A673 (cell line): ENCODE data around the gene MROH2A. TPM values are rescaled to one million over a fixed set of nuclear protein-coding genes. Genes with fewer than 3 reads are reported as not detected.

Experiments
- BruUV-seq: library from RNA; stranded (reverse); fragments of 400-500 nt; replicated peaks from 2 replicates; lab custom pipeline; 2021; lab: Mats Ljungman, UMichigan
- CTCF ChIA-PET: fragments of 300-600 bp; sonication (Branson Sonifier 250); formaldehyde crosslinking; loops from one replicate; lab custom pipeline; 2022; ENCODE audit warnings: antibody characterized with exemption; lab: Charles Lee
- POLR2A ChIA-PET: fragments of 300-600 bp; sonication (Branson Sonifier 250); formaldehyde crosslinking; loops from one replicate; lab custom pipeline; 2022; ENCODE audit warnings: antibody characterized with exemption; ENCODE audit not compliant: low non-redundant PET; lab: Charles Lee
- DNase-seq: peaks from one replicate; pipeline ENCODE4 v3.0.0-alpha.2; 2015; ENCODE audit warnings: low spot score
- H3K27ac ChIP-seq: fragments of 200-600 bp; sonication (generic); 2 replicates; pipeline ENCODE4 v1.5.1; 2016; ENCODE audit warnings: mixed run types, low read depth, mild to moderate bottlenecking, mixed read lengths, antibody characterized with exemption, low read length; ENCODE audit not compliant: poor library complexity, severe bottlenecking
- H3K27me3 ChIP-seq: fragments of 200-600 bp; sonication (generic); replicated peaks from 2 replicates; pipeline ENCODE4 v1.6.1; 2017; ENCODE audit warnings: mixed run types, low read depth, mild to moderate bottlenecking, mixed read lengths, antibody characterized with exemption, low read length; ENCODE audit not compliant: insufficient read depth, poor library complexity
- H3K36me3 ChIP-seq: fragments of 200-600 bp; sonication (generic); 2 replicates; pipeline ENCODE4 v1.6.1; 2016; ENCODE audit warnings: mixed run types, mild to moderate bottlenecking, mixed read lengths, antibody characterized with exemption, low read length; ENCODE audit not compliant: insufficient read depth, poor library complexity, severe bottlenecking
- H3K4me1 ChIP-seq: fragments of 200-600 bp; sonication (generic); 2 replicates; pipeline ENCODE4 v1.6.1; 2017; ENCODE audit warnings: mixed run types, mild to moderate bottlenecking, mixed read lengths, antibody characterized with exemption, low read length; ENCODE audit not compliant: insufficient read depth, poor library complexity, severe bottlenecking
- H3K4me3 ChIP-seq: fragments of 200-600 bp; sonication (generic); 2 replicates; pipeline ENCODE4 v1.5.1; 2016; ENCODE audit warnings: low read depth, mixed run types, mild to moderate bottlenecking, mixed read lengths, low read length; ENCODE audit not compliant: poor library complexity, severe bottlenecking
- H3K9me3 ChIP-seq: fragments of 200-600 bp; sonication (generic); 2 replicates; pipeline ENCODE4 v1.6.1; 2016; ENCODE audit warnings: mixed run types, low read depth, mild to moderate bottlenecking, mixed read lengths, antibody characterized with exemption, low read length; ENCODE audit not compliant: poor library complexity, severe bottlenecking
- CTCF ChIP-seq: fragments of 300-800, 200-600 bp; sonication (generic); conservative IDR thresholded peaks from 2 replicates; pipeline ENCODE4 v1.5.1; 2017; ENCODE audit warnings: low read depth, mild to moderate bottlenecking, antibody characterized with exemption, low read length, moderate library complexity, mixed read lengths
- EZH2 ChIP-seq: fragments of 200-600 bp; sonication (generic); IDR thresholded peaks from 2 replicates; pipeline ENCODE4 v1.6.1; 2017; ENCODE audit warnings: borderline replicate concordance, low read depth, mild to moderate bottlenecking, mixed read lengths, antibody characterized with exemption, low read length; ENCODE audit not compliant: poor library complexity, severe bottlenecking
- intact Hi-C: fragments of 100-400 bp; cut with micrococcal nuclease; formaldehyde crosslinking; loops from one replicate; pipeline ENCODE4 v1.10.0; 2022; ENCODE audit not compliant: unreplicated experiment
- total RNA-seq: library from RNA; stranded (reverse); gene quantifications from 2 replicates; pipeline ENCODE4 v1.2.3, GENCODE V29; 2021

Gene MROH2A
- total RNA-seq, 1 experiment from 2014 or later = 1.3 TPM

- ChIA-PET POLR2A (no interaction called here), CTCF (no interaction called here)
- Histone ChIP-seq H3K27ac (no peak overlapping the region), H3K9me3 (no peaks in the 10 kb centered on the region), H3K36me3 (no peaks in the 10 kb centered on the region), H3K4me1 (no peaks in the 10 kb centered on the region), H3K27me3 (no peaks in the 10 kb centered on the region), H3K4me3 (no peak overlapping the region)
- intact Hi-C loops = no loop called here
- DNase-seq = no peak
- BruUV-seq = no TSS peak
- TF ChIP-seq EZH2 (no peak), CTCF (no peak)
Measured at GRCh38 chr2:233817361-233817911, 39.3 kb downstream of the MROH2A start.

GRCh38 chr2:233817995-233818638, 40.0 kb downstream of the MROH2A start:
- Histone ChIP-seq H3K36me3 (no peaks in the 10 kb centered on the region), H3K4me3 (no peak overlapping the region), H3K9me3 (no peaks in the 10 kb centered on the region), H3K27me3 (no peaks in the 10 kb centered on the region), H3K27ac (no peak overlapping the region), H3K4me1 (no peaks in the 10 kb centered on the region)
- ChIA-PET POLR2A (no interaction called here), CTCF (no interaction called here)
- BruUV-seq = no TSS peak
- no peak for DNase-seq
- TF ChIP-seq EZH2 (no peak), CTCF (no peak)
- intact Hi-C loops = no loop called here

GRCh38 chr2:233818639-233819621, 40.8 kb downstream of the MROH2A start:
- no peak overlapping the region for H3K27ac ChIP-seq
- H3K36me3 ChIP-seq = no peaks in the 10 kb centered on the region
- intact Hi-C loops = no loop called here
- no peak overlapping the region for H3K4me3 ChIP-seq
- ChIA-PET CTCF (no interaction called here), POLR2A (no interaction called here)
- H3K4me1 ChIP-seq = no peaks in the 10 kb centered on the region
- no peaks in the 10 kb centered on the region for H3K27me3 ChIP-seq
- no TSS peak for BruUV-seq
- no peak for DNase-seq
- no peaks in the 10 kb centered on the region for H3K9me3 ChIP-seq
- TF ChIP-seq CTCF = no peak
